GM19193 (cell line): ENCODE results near the gene KRT7.

ENCODE experiments used
- POLR2A ChIP-seq: IDR thresholded peaks from 4 replicates; pipeline ENCODE4 v1.6.1; 2011; ENCODE audit not compliant: insufficient read depth, insufficient read length; ENCODE audit errors: extremely low read depth

The KRT7 gene

GRCh38 chr12:52247622-52248540 lies 14.8 kb downstream of the KRT7 start:
- TF ChIP-seq POLR2A = no peak

- TF ChIP-seq POLR2A = no peak
Measured at GRCh38 chr12:52248541-52249461, 15.8 kb downstream of the KRT7 start.

- TF ChIP-seq POLR2A = no peak
Measured at GRCh38 chr12:52249511-52250047, 16.5 kb downstream of the KRT7 start.

- TF ChIP-seq POLR2A = no peak
Measured at GRCh38 chr12:52250048-52250990, 17.3 kb downstream of the KRT7 start.

- no peak for TF ChIP-seq POLR2A
Measured at GRCh38 chr12:52251367-52252051, 18.5 kb downstream of the KRT7 start.

GRCh38 chr12:52252728-52253343 lies 19.8 kb downstream of the KRT7 start:
- TF ChIP-seq POLR2A = no peak

- TF ChIP-seq POLR2A = no peak
Measured at GRCh38 chr12:52253391-52254179, 20.5 kb downstream of the KRT7 start.

- TF ChIP-seq POLR2A = no peak
Measured at GRCh38 chr12:52254180-52254964, 21.3 kb downstream of the KRT7 start.

- TF ChIP-seq POLR2A = no peak
Measured at GRCh38 chr12:52254965-52255751, 22.1 kb downstream of the KRT7 start.

GRCh38 chr12:52255926-52256583 lies 23.0 kb downstream of the KRT7 start:
- no peak for TF ChIP-seq POLR2A
